Suppressor macrophage treated with lipopolysaccharide for 1 hour (primary cell): ENCODE measurements around the gene FGL2.
"Not testable (repeated sequence)": the region's sequence is repeated elsewhere in the genome, so short reads cannot be mapped to it uniquely, and the experiment has no call there.

Source experiments
- DNase-seq, 3 donors: peaks; one replicate each; pipeline ENCODE4 v3.0.0-alpha.2; 2020 to 2022

Gene FGL2, protein sequence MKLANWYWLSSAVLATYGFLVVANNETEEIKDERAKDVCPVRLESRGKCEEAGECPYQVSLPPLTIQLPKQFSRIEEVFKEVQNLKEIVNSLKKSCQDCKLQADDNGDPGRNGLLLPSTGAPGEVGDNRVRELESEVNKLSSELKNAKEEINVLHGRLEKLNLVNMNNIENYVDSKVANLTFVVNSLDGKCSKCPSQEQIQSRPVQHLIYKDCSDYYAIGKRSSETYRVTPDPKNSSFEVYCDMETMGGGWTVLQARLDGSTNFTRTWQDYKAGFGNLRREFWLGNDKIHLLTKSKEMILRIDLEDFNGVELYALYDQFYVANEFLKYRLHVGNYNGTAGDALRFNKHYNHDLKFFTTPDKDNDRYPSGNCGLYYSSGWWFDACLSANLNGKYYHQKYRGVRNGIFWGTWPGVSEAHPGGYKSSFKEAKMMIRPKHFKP

DNA sequence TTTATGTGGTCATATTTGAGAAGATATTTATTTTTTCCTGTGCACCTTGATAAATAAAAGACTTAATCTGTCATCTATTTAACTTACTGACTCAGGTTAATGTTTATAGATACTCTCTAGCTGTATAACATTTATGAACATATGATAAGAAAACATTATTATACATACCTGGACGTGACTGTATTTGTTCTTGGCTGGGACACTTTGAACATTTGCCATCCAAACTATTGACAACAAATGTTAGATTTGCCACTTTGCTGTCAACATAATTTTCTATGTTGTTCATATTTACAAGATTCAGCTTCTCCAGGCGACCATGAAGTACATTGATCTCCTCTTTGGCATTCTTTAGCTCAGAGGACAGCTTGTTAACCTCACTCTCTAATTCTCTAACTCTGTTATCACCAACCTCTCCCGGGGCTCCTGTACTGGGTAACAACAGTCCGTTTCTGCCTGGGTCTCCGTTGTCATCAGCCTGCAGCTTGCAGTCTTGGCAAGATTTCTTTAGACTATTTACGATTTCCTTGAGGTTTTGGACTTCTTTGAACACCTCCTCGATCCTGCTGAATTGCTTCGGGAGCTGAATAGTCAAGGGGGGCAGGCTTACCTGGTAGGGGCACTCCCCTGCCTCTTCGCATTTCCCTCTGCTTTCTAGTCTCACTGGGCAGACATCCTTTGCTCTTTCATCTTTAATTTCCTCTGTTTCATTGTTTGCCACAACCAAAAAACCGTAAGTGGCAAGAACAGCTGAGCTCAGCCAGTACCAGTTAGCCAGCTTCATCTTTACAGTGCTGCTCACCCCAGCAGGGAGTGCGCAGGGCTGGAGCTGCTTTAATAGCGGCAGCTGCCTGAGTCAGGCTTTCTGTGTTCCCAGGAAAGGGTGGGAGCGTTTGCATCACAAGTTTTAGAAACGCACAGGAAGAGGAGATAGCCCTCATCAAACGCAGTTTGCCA, at the start of gene FGL2:
FGL2 (minus strand) TSS at position 807 of the 954 bp plus-strand sequence; CDS start at position 781, 26 bp downstream.
- peak; percentile 69 to 72 (median 72) for DNase-seq

GRCh38 chr7:77248154-77248553, 48.5 kb upstream of the FGL2 start:
- DNase-seq: no peak

DNA sequence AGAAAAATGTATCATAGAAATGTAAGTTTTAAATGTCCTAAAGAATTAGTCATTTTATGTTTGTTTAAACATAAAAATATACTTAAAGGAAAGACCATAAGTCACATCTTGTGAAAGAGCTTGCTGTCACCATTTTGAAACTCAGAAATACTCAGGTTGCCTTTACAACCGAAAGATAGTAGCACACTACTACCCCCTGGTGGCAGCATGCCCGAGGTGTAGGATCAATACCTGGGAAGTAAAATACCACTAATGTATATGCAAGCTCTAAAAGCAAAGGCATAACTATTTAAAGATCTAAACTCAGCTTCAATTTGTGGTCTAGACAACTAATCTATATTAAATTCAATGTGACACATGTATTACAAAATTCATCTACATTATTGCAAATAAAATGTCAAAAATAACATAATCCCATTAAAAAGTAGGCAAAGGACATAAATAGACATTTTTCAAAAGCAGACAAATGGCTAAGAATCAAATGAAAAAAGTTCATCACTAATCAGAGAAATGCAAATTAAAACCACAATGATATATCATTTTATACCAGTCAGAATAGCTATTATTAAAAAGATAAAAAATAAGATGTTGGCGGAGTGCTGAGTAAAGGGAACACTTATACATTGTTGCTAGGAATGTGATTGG, 47.7 kb upstream of the FGL2 start:
- DNase-seq: peak; percentile 91 to 94 (median 92)

- peak; percentile 51 to 65 (median 59) for DNase-seq
Observed at GRCh38 chr7:77246026-77246640, 46.5 kb upstream of the FGL2 start.

GRCh38 chr7:77245015-77245755, 45.6 kb upstream of the FGL2 start:
- DNase-seq: peak; percentile 64 to 81 (median 70)

DNA sequence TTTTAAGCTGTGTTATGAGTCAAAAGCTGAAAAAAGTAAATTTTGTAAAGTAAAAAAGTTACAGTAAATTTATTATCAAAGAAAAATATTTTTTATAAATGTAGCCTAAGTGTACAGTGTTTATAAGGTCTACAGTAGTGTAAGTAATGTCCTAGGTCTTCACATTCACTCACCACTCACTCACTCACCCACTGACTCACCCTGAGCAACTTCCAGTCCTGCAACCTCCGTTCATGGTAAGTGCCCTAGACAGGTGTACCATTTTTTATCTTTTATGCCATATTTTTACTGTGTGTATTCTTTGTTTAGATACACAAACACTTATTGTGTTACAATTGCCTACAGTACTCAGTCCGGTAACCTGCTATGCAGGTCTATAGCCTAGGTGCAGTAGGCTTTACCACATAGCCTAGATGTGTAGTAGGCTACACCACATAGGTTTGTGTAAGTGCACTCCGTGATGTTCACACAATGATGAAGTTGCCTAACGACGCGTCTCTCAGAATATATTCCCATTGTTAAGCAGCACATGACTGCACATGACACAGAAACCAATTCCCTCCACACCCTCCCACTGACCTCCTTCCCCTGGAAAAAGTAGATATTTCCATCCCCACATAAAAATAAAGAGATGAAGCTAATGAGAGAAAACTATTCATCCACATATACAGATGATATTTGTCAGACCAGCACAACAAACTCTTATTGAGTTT, 44.8 kb upstream of the FGL2 start:
- peak in 2 of 3 donors; percentile 27 to 39 for DNase-seq

DNA sequence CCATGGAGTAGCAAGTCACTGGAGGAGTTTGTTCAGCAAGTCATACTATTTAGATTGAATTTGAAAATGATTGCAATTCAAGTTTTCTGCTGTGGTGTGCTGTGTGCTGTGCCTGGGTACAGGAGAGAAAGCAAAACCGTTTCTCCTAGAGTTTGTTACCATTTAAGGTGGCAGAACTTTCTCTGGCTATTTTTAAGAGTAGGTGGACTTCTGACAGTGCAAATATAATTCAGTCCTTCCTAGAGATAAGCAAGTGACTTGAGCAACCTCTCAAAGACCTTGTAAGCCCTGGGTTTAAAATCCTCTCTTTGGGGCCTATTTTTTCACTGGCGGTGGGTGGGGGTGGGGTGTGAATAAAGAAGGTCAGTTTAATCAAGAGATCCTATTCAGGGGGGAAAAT, 42.9 kb upstream of the FGL2 start:
- no peak for DNase-seq

DNA sequence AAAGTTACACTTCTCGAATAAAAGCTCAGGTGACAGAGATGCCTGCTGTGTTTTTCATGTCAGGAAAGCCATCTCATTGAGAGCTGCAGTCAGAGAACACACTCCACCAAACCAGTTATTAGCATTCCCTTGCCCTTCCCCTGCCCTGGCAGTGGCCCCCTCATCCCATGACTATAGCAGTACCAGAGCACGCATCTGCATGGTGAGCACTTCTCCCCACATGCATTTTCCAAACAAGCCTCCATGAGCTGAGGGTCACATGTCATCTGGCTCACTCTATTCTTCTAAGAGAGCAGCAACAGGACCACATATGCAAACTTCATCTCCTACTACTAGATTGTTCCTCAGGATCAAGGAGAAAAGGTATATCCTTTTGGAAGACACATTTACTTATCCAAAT, 42.4 kb upstream of the FGL2 start:
- no peak for DNase-seq

DNA sequence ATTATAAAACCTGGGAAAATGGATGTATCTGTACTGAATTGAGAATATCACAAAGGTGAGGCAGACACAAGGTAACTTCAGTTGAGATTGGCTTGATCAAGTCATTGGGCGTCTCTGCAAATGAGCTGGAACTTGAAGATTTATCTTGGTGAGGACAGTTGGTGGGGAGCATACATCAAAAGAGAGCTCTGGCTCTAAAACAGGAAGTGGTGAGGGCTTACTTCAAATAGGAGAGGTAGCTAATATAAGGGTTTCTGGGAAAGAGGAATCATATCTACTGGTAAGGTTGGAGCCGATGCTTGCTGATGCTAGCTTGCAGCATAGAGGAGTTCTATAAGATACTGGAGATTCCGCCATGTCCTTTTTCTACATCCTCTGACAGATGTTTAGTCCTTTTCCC, 39.9 kb upstream of the FGL2 start:
- peak in 1 of 3 donors; percentile 40 for DNase-seq

DNA sequence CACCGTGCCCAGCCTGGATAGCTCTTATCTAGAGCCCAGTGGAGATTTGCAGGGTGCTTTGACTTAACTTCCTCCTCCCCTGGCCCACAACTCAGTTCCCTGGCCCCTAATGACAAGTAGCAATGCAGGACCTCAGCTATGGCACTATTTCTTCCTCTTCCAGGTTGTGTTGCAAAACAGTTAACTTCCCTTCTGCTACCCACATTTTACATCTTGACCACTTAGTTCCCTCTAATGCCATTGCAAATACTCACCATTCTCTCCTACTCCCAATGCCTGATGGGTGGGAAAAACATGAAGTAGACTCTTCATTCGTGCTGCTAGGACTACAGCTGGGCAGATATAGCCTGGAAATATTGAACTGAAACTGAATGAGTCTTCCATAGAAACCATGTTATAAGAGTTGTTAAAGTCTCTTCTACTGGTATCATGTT, 39.1 kb upstream of the FGL2 start:
- DNase-seq: peak; percentile 79 to 92 (median 86)

GRCh38 chr7:77235276-77235675, 35.7 kb upstream of the FGL2 start:
- peak; percentile 33 to 69 (median 64) for DNase-seq

DNA sequence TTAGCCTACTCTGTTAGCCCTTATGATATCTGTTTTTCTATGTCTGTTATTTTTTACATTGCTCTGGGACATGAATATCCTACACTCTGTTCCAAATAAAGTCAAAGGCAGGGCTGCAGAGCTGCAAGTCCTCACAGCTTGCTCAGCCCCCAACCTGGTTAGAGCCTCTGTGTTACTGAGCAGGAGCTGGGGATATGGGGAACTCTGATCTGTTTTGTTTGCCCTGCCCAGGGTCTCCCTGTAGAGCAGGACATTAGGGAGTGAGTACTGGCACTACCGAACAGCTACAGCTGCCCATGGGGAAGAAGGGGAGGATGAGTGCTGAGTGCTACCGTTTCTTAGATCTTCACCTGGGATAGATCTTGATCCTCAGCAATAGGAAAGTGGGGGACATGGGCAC, 32.8 kb upstream of the FGL2 start:
- DNase-seq: no peak

- not testable (repeated sequence) for DNase-seq
Observed at GRCh38 chr7:77228795-77229194, 29.2 kb upstream of the FGL2 start.

- peak in 1 of 3 donors; percentile 40 for DNase-seq
Observed at GRCh38 chr7:77226357-77226839, 26.8 kb upstream of the FGL2 start.

GRCh38 chr7:77223261-77223660, 23.6 kb upstream of the FGL2 start:
- DNase-seq: no peak

DNA sequence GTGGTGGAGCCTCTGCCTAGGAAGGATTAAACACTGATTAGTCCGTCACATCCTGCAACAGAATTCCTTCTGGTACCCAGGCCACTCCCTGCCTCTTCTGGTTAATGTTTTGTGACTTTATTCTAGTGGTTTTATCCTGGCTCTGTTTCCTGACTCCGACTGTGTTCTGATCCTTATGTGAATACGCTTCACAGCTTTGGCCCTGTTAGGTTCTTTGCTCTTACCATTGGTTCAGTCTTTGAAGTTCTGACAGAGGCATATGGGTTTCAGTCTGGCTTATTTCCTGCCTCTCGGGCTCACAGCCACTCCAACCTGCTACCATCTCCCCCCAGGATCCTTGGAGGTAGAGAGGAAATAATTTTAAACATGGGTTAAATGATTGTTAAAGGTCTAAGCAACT, 23.2 kb upstream of the FGL2 start:
- DNase-seq: no peak

- peak; percentile 49 to 59 (median 52) for DNase-seq
Observed at GRCh38 chr7:77222065-77222464, 22.4 kb upstream of the FGL2 start.

DNA sequence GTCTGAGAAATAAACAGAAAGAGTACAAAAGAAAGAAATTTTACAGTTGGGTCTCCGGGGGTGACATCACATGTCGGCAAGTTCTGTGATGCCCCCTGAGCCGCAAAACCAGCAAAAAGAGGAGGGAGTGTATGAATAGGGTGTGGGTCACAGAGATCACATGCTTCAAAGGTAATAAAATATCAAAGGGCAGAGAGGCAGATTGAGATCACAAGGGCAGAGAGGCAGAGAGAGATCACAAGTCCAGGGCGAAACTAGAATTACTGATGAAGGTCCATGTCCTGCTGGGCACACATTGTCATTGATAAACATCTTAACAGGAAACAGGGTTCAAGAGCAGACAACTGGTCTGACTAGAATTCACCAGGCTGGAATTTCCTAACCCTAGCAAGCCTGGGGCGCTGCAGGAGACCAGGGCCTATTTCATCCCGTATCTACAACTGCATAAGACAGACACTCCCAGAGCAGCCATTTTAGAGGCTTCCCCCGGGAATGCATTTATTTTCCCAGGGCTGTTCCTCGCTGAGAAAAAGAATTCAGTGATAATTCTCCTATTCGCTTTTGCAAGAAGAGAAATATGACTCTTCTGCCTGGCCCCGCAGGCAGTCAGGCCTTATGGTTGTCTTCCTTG, 20.2 kb upstream of the FGL2 start:
- not testable (repeated sequence) for DNase-seq

GRCh38 chr7:77217474-77218185, 18.0 kb upstream of the FGL2 start:
- no peak for DNase-seq
